GM23248 (cell line): Measurements from ENCODE around the gene ADARB1. TPM values are rescaled to one million over a fixed set of nuclear protein-coding genes. Genes with fewer than 3 reads are reported as not detected.

Source experiments
- DNase-seq: peaks from one replicate; pipeline ENCODE4 v3.0.0-alpha.2; 2015
- H2AFZ ChIP-seq: fragments of 200-600 bp; sonication (generic); 2 replicates; pipeline ENCODE4 v1.6.1; 2016; ENCODE audit warnings: antibody characterized with exemption
- H3F3A ChIP-seq: fragments of 200-600 bp; sonication (generic); 2 replicates; pipeline ENCODE4 v1.6.1; 2016; ENCODE audit warnings: mild to moderate bottlenecking, antibody characterized with exemption, mixed run types; ENCODE audit not compliant: insufficient read depth
- H3K27ac ChIP-seq: fragments of 200-600 bp; sonication (generic); 2 replicates; pipeline ENCODE4 v1.5.1; 2016; ENCODE audit warnings: mild to moderate bottlenecking
- H3K27me3 ChIP-seq: fragments of 200-600 bp; sonication (generic); replicated peaks from 2 replicates; pipeline ENCODE4 v1.6.1; 2016; ENCODE audit warnings: mild to moderate bottlenecking; ENCODE audit not compliant: insufficient read depth
- H3K36me3 ChIP-seq: fragments of 200-600 bp; sonication (generic); 2 replicates; pipeline ENCODE4 v1.6.1; 2016; ENCODE audit warnings: low read depth, mild to moderate bottlenecking
- H3K4me1 ChIP-seq: fragments of 200-600 bp; sonication (generic); 2 replicates; pipeline ENCODE4 v1.6.1; 2016; ENCODE audit warnings: mild to moderate bottlenecking; ENCODE audit not compliant: insufficient read depth
- H3K4me2 ChIP-seq: fragments of 200-600 bp; sonication (generic); one replicate; pipeline ENCODE4 v1.6.1; 2016; ENCODE audit warnings: mild to moderate bottlenecking; ENCODE audit not compliant: unreplicated experiment
- H3K4me3 ChIP-seq: fragments of 200-600 bp; sonication (generic); 2 replicates; pipeline ENCODE4 v1.5.1; 2016; ENCODE audit warnings: mild to moderate bottlenecking
- H3K79me2 ChIP-seq: fragments of 200-600 bp; sonication (generic); 2 replicates; pipeline ENCODE4 v1.6.1; 2016; ENCODE audit warnings: mild to moderate bottlenecking; ENCODE audit not compliant: insufficient read depth
- H3K9ac ChIP-seq: fragments of 200-600 bp; sonication (generic); 2 replicates; pipeline ENCODE4 v1.6.1; 2016; ENCODE audit warnings: mild to moderate bottlenecking
- H3K9me2 ChIP-seq: fragments of 200-600 bp; sonication (generic); 2 replicates; pipeline ENCODE4 v1.6.1; 2016; ENCODE audit warnings: mixed run types, mild to moderate bottlenecking, moderate library complexity; ENCODE audit not compliant: insufficient read depth
- H3K9me3 ChIP-seq: fragments of 200-600 bp; sonication (generic); one replicate; pipeline ENCODE4 v1.6.1; 2017; ENCODE audit warnings: low read depth
- H4K20me1 ChIP-seq: fragments of 200-600 bp; sonication (generic); 2 replicates; pipeline ENCODE4 v1.6.0; 2016; ENCODE audit not compliant: insufficient read depth
- EZH2 ChIP-seq: fragments of 200-600 bp; sonication (generic); IDR thresholded peaks from 2 replicates; pipeline ENCODE4 v1.6.1; 2018; ENCODE audit warnings: antibody characterized with exemption, mild to moderate bottlenecking; ENCODE audit not compliant: insufficient read depth, poor library complexity, severe bottlenecking
- EZH2phosphoT487 ChIP-seq: fragments of 200-600 bp; sonication (generic); IDR thresholded peaks from 2 replicates; pipeline ENCODE4 v1.6.1; 2018; ENCODE audit warnings: antibody characterized with exemption, moderate library complexity, mild to moderate bottlenecking, low read depth; ENCODE audit not compliant: insufficient read depth
- WGBS, 2 experiments: methylation state at CpG; one replicate each; pipeline ENCODE4 v1.1.6; 2015 to 2017; ENCODE audit warnings: low lambda C conversion rate in 2 of 2, low coverage in 1 of 2; ENCODE audit errors: missing lambda C conversion rate in 2 of 2; 5-methylcytosine and 5-hydroxymethylcytosine counted together
- in situ Hi-C: fragments of 300-500 bp; cut with MboI; formaldehyde crosslinking; loops from 2 replicates; pipeline ENCODE4 v1.15.0; 2020
- polyA plus RNA-seq: library from polyadenylated mRNA; unstranded; fragments of >200 nt; fragmentation: Nextera tagmentation; extraction: Ambion mirVana; gene quantifications from 2 replicates; pipeline ENCODE4 v1.2.1, GENCODE V29; 2016
- total RNA-seq: library from RNA; depleted of rRNA; stranded (reverse); fragments of >200 nt; shearing (Covaris generic); gene quantifications from 2 replicates; pipeline ENCODE4 v1.2.3, GENCODE V29; 2014

Gene ADARB1
- total and polyA plus RNA-seq, 2 experiments from 2014 or later = 16.3 to 17.4 TPM

DNA sequence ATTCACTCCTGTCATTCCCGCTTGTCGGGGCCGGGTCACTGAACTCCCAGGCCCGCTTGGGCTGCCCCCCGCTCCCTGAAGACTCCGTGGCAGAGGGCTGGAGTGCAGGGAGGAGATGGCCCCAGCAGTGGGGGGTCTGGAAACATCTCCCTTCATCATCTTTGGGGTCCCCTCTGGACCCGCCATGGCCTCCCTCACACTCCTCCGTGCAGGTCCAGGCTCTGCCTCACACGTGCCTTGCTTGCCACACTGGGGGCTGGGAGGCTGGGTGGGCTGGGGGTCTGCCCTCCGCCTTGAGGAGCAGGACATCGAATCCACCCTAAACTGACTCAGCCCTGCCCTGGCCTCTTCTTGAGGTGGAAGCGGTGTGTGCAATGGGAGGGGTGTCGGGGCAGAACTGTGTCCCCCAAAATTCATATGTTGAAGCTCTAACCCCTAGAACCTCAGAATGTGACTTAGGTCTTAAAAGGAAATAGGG lies 178.1 kb downstream of the ADARB1 start:
- H3K9ac ChIP-seq = no peak overlapping the region
- H3K36me3 ChIP-seq = no peaks in the 10 kb centered on the region
- no peaks in the 10 kb centered on the region for H3K79me2 ChIP-seq
- in situ Hi-C loops = no loop called here
- 89 to 91% methylated on average over 13 of the region's 13 CpGs for WGBS, 2 experiments
- no peak for DNase-seq
- H3K9me3 ChIP-seq = no peaks in the 10 kb centered on the region
- no peaks in the 10 kb centered on the region for H3F3A ChIP-seq
- peaks cover 5% of the 10 kb centered on the region; the same call in 1 of the 2 replicates for H3K27me3 ChIP-seq
- TF ChIP-seq EZH2 = no peak
- no peak for TF ChIP-seq EZH2phosphoT487
- H3K4me2 ChIP-seq = no peak overlapping the region
- no peaks in the 10 kb centered on the region for H3K9me2 ChIP-seq
- H3K4me3 ChIP-seq = no peak overlapping the region
- H3K4me1 ChIP-seq = peaks cover 8% of the 10 kb centered on the region
- no peak overlapping the region for H2AFZ ChIP-seq
- H3K27ac ChIP-seq = no peak overlapping the region
- no peaks in the 10 kb centered on the region for H4K20me1 ChIP-seq

DNA sequence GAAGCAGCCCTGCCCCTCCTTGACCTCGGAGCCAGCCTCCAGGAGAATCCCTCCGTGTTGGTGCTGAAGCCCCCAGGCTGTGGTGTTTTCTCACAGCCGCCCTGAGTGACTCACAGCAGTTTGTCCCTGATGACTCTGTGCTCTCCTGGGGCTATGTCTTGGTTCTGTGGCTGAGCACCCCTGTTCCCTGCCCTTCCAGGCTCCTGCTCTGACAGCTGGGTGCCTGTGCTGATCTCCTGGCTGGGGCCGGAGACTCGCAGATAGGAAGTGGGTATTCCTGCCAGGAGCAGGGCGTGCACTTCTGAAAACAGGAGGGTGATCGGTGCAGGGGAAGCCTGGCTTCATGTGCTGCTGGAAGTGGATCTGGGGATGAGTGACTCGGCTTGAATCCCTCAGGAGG lies 178.8 kb downstream of the ADARB1 start:
- Histone ChIP-seq H3K4me2 (no peak overlapping the region), H3K9ac (no peak overlapping the region), H3K27ac (no peak overlapping the region), H3F3A (no peaks in the 10 kb centered on the region), H3K4me3 (no peak overlapping the region), H3K9me3 (no peaks in the 10 kb centered on the region), H3K9me2 (no peaks in the 10 kb centered on the region), H4K20me1 (no peaks in the 10 kb centered on the region), H3K79me2 (no peaks in the 10 kb centered on the region), H3K27me3 (peaks cover 9% of the 10 kb centered on the region; the same call in 1 of the 2 replicates), H2AFZ (no peak overlapping the region), H3K36me3 (no peaks in the 10 kb centered on the region), H3K4me1 (peaks cover 8% of the 10 kb centered on the region)
- 23 to 25% methylated on average over 8 of the region's 8 CpGs for WGBS, 2 experiments
- peak; percentile 69 for DNase-seq
- no peak for TF ChIP-seq EZH2
- no peak for TF ChIP-seq EZH2phosphoT487
- in situ Hi-C loops = no loop called here

- no peak overlapping the region for H3K9ac ChIP-seq
- no peaks in the 10 kb centered on the region for H3K79me2 ChIP-seq
- no peak for DNase-seq
- H3K4me3 ChIP-seq = no peak overlapping the region
- H4K20me1 ChIP-seq = no peaks in the 10 kb centered on the region
- H3K9me2 ChIP-seq = no peaks in the 10 kb centered on the region
- TF ChIP-seq EZH2 (no peak), EZH2phosphoT487 (no peak)
- WGBS, 2 experiments = 76 to 80% methylated on average over 13 to 27 of the region's 28 CpGs
- no peak overlapping the region for H3K27ac ChIP-seq
- no peaks in the 10 kb centered on the region for H3K9me3 ChIP-seq
- no peaks in the 10 kb centered on the region for H3F3A ChIP-seq
- in situ Hi-C loops = no loop called here
- H2AFZ ChIP-seq = no peak overlapping the region
- peaks cover 16% of the 10 kb centered on the region; the same call in 1 of the 2 replicates for H3K27me3 ChIP-seq
- peaks cover 8% of the 10 kb centered on the region for H3K4me1 ChIP-seq
- H3K36me3 ChIP-seq = no peaks in the 10 kb centered on the region
- no peak overlapping the region for H3K4me2 ChIP-seq
Measured at GRCh38 chr21:45253633-45254459, 179.5 kb downstream of the ADARB1 start.

GRCh38 chr21:45254460-45254930 lies 180.1 kb downstream of the ADARB1 start:
- Histone ChIP-seq H3K4me1 (peaks cover 5% of the 10 kb centered on the region), H3F3A (no peaks in the 10 kb centered on the region), H3K9ac (no peak overlapping the region), H3K9me2 (no peaks in the 10 kb centered on the region), H4K20me1 (no peaks in the 10 kb centered on the region), H3K4me3 (no peak overlapping the region), H3K27ac (no peak overlapping the region), H3K27me3 (peaks cover 16% of the 10 kb centered on the region; the same call in 1 of the 2 replicates), H3K79me2 (no peaks in the 10 kb centered on the region), H3K36me3 (no peaks in the 10 kb centered on the region), H3K9me3 (no peaks in the 10 kb centered on the region), H3K4me2 (no peak overlapping the region), H2AFZ (no peak overlapping the region)
- WGBS, 2 experiments = 81 to 83% methylated on average over 17 of the region's 17 CpGs
- in situ Hi-C loops = no loop called here
- TF ChIP-seq EZH2 (no peak), EZH2phosphoT487 (no peak)
- no peak for DNase-seq
